ENCODE measurements around the gene FLRT2.

The FLRT2 gene

GRCh38 chr14:85576218-85576617 lies 46.3 kb downstream of the FLRT2 start:
- Histone ChIP-seq H3K36me3 (ENCODE audit: control insufficient read depth, insufficient read depth, low read length) (no peaks in the 10 kb centered on the region), H3K4me3 (replicated peaks; ENCODE audit: low read depth, low read length) (no peak overlapping the region), H3K27me3 (replicated peaks; ENCODE audit: control insufficient read depth, insufficient read depth, low read length) (no peaks in the 10 kb centered on the region)
- no peak for DNase-seq (ENCODE audit: extremely low read depth, insufficient read length)
- TF ChIP-seq, protein P1, sequence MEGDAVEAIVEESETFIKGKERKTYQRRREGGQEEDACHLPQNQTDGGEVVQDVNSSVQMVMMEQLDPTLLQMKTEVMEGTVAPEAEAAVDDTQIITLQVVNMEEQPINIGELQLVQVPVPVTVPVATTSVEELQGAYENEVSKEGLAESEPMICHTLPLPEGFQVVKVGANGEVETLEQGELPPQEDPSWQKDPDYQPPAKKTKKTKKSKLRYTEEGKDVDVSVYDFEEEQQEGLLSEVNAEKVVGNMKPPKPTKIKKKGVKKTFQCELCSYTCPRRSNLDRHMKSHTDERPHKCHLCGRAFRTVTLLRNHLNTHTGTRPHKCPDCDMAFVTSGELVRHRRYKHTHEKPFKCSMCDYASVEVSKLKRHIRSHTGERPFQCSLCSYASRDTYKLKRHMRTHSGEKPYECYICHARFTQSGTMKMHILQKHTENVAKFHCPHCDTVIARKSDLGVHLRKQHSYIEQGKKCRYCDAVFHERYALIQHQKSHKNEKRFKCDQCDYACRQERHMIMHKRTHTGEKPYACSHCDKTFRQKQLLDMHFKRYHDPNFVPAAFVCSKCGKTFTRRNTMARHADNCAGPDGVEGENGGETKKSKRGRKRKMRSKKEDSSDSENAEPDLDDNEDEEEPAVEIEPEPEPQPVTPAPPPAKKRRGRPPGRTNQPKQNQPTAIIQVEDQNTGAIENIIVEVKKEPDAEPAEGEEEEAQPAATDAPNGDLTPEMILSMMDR (IDR thresholded peaks at IDR 0.05; ENCODE audit: insufficient read depth, low read length, poor library complexity, severe bottlenecking) = no peak

- no peaks in the 10 kb centered on the region for H3K27me3 ChIP-seq (replicated peaks; ENCODE audit: control insufficient read depth, insufficient read depth, low read length)
- no peak for DNase-seq (ENCODE audit: extremely low read depth, insufficient read length)
- no peak overlapping the region for H3K4me3 ChIP-seq (replicated peaks; ENCODE audit: low read depth, low read length)
- no peaks in the 10 kb centered on the region for H3K36me3 ChIP-seq (ENCODE audit: control insufficient read depth, insufficient read depth, low read length)
- TF ChIP-seq, protein P1 (IDR thresholded peaks at IDR 0.05; ENCODE audit: insufficient read depth, low read length, poor library complexity, severe bottlenecking) = no peak
Observed at GRCh38 chr14:85576848-85577542, 47.1 kb downstream of the FLRT2 start.

- no peaks in the 10 kb centered on the region for H3K36me3 ChIP-seq (ENCODE audit: control insufficient read depth, insufficient read depth, low read length)
- TF ChIP-seq, protein P1 (IDR thresholded peaks at IDR 0.05; ENCODE audit: insufficient read depth, low read length, poor library complexity, severe bottlenecking) = no peak
- no peaks in the 10 kb centered on the region for H3K27me3 ChIP-seq (replicated peaks; ENCODE audit: control insufficient read depth, insufficient read depth, low read length)
- H3K4me3 ChIP-seq (replicated peaks; ENCODE audit: low read depth, low read length) = no peak overlapping the region
- no peak for DNase-seq (ENCODE audit: extremely low read depth, insufficient read length)
Observed at GRCh38 chr14:85577543-85578114, 47.7 kb downstream of the FLRT2 start.

DNA sequence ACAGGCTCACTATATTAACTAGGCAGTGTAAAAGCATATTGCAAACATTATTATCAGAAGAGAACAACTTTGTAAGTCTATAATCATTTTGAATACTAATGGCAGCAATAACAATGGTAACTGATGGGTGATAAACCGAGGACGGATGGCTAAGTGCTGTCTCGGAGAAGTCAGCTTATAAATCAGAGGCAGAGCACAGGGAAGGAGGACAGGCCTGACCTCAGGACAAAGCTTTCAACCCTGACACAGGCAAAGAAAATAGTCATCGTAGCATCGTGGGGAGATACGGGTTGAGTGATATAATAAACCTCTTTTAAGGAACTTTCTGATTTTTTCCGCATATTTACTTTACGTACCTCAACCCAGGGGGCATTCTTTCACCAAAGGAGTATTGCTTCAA lies 48.4 kb downstream of the FLRT2 start:
- TF ChIP-seq, protein P1 (IDR thresholded peaks at IDR 0.05; ENCODE audit: insufficient read depth, low read length, poor library complexity, severe bottlenecking) = no peak
- Histone ChIP-seq H3K27me3 (replicated peaks; ENCODE audit: control insufficient read depth, insufficient read depth, low read length) (no peaks in the 10 kb centered on the region), H3K36me3 (ENCODE audit: control insufficient read depth, insufficient read depth, low read length) (no peaks in the 10 kb centered on the region), H3K4me3 (replicated peaks; ENCODE audit: low read depth, low read length) (no peak overlapping the region)
- DNase-seq (ENCODE audit: extremely low read depth, insufficient read length) = no peak

- no peak for DNase-seq (ENCODE audit: extremely low read depth, insufficient read length)
- H3K4me3 ChIP-seq (replicated peaks; ENCODE audit: low read depth, low read length) = no peak overlapping the region
- TF ChIP-seq, protein P1 (IDR thresholded peaks at IDR 0.05; ENCODE audit: insufficient read depth, low read length, poor library complexity, severe bottlenecking) = no peak
- H3K36me3 ChIP-seq (ENCODE audit: control insufficient read depth, insufficient read depth, low read length) = no peaks in the 10 kb centered on the region
- no peaks in the 10 kb centered on the region for H3K27me3 ChIP-seq (replicated peaks; ENCODE audit: control insufficient read depth, insufficient read depth, low read length)
Observed at GRCh38 chr14:85578930-85579329, 49.0 kb downstream of the FLRT2 start.

Measured in GM06990 (cell line).